Measurements from ENCODE around the gene FARP1.

FARP1 gene

DNA sequence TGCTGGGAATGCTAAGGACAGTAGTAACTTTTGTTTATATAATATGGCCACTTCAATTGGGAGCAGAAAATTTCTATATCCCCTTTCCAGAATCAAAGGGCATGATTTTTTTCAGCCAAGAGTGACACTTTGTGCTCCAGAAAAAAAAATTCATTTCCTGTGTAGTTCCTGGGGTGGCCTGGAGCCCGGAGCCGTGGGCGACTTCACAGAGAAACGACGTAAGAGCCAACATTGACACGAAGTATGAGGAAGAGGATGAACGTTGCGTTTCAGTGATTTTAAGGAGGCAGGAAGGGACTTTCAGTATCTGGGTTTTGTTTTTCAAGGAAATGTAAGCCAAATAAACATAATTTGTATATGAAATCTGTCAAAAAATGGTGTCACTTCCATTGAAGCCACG, 246.4 kb downstream of the FARP1 start:
- Histone ChIP-seq H3K9me3 (ENCODE audit: control insufficient read depth, insufficient read depth, low read length) (no peaks in the 10 kb centered on the region), H3K36me3 (ENCODE audit: control insufficient read depth, insufficient read depth, low read length) (peaks cover 7% of the 10 kb centered on the region; the same call in 1 of the 2 replicates), H3K4me3 (ENCODE audit: low read length) (no peak overlapping the region), H3K27ac (ENCODE audit: low read length) (no peak overlapping the region), H3K27me3 (ENCODE audit: control insufficient read depth, insufficient read depth, low read length) (no peaks in the 10 kb centered on the region), H3K4me1 (ENCODE audit: control insufficient read depth, insufficient read depth, low read length) (no peaks in the 10 kb centered on the region; the same call in 1 of the 2 replicates)
- DNase-seq (ENCODE audit: low read depth, low spot score): no peak
- WGBS (ENCODE audit: insufficient coverage, insufficient read length): 100% methylated on average over 2 of the region's 9 CpGs

DNA sequence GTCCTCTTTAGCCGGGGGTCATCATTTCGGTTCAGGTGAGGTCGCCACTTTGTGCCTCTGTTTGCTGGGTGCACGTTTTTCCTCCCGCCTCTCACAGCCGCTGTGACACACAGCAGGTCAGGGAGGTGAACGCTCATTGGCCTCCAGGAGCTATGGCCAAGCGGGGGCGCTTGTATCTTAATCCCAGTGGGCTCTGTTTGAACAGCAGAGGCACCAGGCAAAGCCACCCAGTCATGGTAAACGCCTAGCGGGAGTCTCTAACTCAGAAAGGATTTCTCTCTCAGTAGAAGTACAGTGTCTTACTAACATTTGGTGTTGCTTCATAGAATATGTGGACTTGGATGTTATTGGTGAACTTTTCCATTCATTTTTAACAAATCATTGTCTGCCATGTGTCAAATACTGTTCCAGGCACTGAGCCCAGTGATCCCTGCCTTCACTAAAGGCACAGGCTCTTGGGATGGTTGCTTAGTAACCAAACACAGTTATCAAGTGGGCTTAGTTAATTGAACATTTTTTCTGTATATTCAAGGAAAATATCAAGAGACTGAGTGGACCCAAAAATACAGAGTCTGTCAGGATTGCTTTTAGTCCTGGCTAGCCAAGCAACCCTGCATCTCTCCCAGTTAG, 247.3 kb downstream of the FARP1 start:
- Histone ChIP-seq H3K27ac (ENCODE audit: low read length) (no peak overlapping the region), H3K36me3 (ENCODE audit: control insufficient read depth, insufficient read depth, low read length) (peaks cover 7% of the 10 kb centered on the region; the same call in 1 of the 2 replicates), H3K9me3 (ENCODE audit: control insufficient read depth, insufficient read depth, low read length) (no peaks in the 10 kb centered on the region), H3K4me1 (ENCODE audit: control insufficient read depth, insufficient read depth, low read length) (no peaks in the 10 kb centered on the region; the same call in 1 of the 2 replicates), H3K4me3 (ENCODE audit: low read length) (no peak overlapping the region), H3K27me3 (ENCODE audit: control insufficient read depth, insufficient read depth, low read length) (no peaks in the 10 kb centered on the region)
- WGBS (ENCODE audit: insufficient coverage, insufficient read length): no CpG with 5 or more reads among the region's 11 CpGs
- no peak for DNase-seq (ENCODE audit: low read depth, low spot score)

DNA sequence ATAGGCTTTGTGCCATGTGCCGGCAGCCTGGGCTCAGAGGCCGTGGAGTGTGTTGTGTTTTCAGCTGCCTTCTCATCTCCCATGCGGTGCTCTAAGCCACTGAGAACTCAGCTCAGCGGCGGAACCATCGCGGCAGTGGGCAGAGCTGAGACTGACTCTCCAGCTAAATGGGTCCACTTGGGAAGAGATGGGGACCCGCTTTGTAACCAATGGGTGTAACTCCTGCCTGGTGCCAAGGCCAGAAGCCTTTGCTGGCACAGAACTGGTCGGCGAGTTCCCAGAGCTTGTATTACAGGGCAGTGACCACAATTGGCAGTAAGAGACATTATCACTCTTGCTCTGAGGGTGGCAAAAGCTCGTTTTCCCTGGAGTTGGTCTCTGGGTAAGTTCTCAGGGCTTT, 251.0 kb downstream of the FARP1 start:
- Histone ChIP-seq H3K9me3 (ENCODE audit: control insufficient read depth, insufficient read depth, low read length) (no peaks in the 10 kb centered on the region), H3K4me3 (ENCODE audit: low read length) (no peak overlapping the region), H3K27me3 (ENCODE audit: control insufficient read depth, insufficient read depth, low read length) (no peaks in the 10 kb centered on the region), H3K27ac (ENCODE audit: low read length) (no peak overlapping the region), H3K4me1 (ENCODE audit: control insufficient read depth, insufficient read depth, low read length) (0 out of 2 replicates have a peak, but pooled peaks cover 2% of the 10 kb centered on the region), H3K36me3 (ENCODE audit: control insufficient read depth, insufficient read depth, low read length) (no peaks in the 10 kb centered on the region; the same call in 1 of the 2 replicates)
- no CpG with 5 or more reads among the region's 11 CpGs for WGBS (ENCODE audit: insufficient coverage, insufficient read length)
- no peak for DNase-seq (ENCODE audit: low read depth, low spot score)

DNA sequence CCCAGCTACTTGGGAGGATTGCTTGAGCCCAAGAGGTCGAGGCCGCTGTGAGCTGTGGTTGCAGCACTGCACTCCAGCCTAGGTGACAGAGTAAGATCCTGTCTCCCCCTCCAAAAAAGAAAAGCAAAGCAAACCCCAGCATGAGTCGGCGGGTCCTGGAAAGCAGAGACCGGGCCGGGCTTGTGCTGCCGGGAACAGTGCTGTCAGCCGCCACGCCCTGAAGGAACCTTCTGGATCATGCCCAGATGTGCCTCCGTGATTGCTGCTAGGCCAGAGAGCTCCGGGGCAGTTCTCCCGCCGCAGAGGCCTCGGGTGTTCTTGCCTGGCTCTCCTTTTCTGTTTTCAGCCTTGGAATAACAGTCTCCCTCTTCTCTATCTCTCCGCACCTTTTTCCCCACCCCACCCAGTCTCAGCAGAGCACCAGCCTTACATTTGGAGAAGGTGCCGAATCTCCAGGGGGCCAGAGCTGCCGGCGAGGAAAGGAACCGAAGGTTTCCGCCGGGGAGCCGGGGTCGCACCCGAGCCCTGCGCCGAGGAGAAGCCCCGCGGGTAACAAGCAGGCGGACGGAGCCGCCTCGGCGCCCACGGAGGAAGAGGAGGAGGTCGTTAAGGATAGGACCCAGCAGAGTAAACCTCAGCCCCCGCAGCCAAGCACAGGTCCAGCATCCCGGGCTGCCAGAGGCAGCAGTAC, 252.1 kb downstream of the FARP1 start:
- no peak for DNase-seq (ENCODE audit: low read depth, low spot score)
- no CpG with 5 or more reads among the region's 37 CpGs for WGBS (ENCODE audit: insufficient coverage, insufficient read length)

DNA sequence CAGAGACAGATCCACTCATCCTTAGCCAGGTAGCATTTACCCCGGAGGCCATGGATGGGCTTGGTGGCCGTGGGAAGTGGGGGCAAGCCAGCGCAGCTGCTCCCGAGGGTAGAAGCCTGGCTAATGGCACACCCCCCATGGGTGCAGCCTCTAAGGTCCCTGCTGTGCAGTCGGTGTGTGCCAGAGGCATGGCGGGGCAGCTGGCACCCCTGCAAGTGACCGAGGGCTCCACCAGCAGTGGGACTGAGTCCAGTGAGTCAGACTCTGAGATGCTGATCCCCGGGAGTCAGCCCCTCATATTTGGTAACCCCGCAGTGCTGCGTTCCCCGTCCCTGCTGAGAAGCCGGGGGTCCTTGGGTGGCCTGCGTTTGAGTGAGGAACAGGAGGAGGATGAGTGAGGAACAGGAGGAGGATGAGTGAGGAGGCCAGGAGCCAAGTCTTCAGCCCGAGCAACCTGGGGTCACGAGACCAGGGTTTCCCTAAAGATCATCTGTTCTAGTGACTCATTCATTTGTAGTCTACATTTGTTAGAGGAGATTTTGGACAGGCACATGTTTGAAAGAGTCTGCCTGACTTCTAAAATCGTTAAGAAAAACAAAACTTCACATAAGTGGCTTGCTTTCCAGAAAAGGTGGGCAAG, 253.3 kb downstream of the FARP1 start:
- no peak overlapping the region for H3K4me3 ChIP-seq (ENCODE audit: low read length)
- H3K27me3 ChIP-seq (ENCODE audit: control insufficient read depth, insufficient read depth, low read length): no peaks in the 10 kb centered on the region
- WGBS (ENCODE audit: insufficient coverage, insufficient read length): no CpG with 5 or more reads among the region's 16 CpGs
- DNase-seq (ENCODE audit: low read depth, low spot score): no peak
- H3K9me3 ChIP-seq (ENCODE audit: control insufficient read depth, insufficient read depth, low read length): no peaks in the 10 kb centered on the region
- H3K4me1 ChIP-seq (ENCODE audit: control insufficient read depth, insufficient read depth, low read length): 0 out of 2 replicates have a peak, but pooled peaks cover 2% of the 10 kb centered on the region
- H3K36me3 ChIP-seq (ENCODE audit: control insufficient read depth, insufficient read depth, low read length): no peaks in the 10 kb centered on the region; the same call in 1 of the 2 replicates
- no peak overlapping the region for H3K27ac ChIP-seq (ENCODE audit: low read length)

More for the DNA sequence above, 252.1 kb downstream of the FARP1 start:
- Histone ChIP-seq H3K36me3 (ENCODE audit: control insufficient read depth, insufficient read depth, low read length) (no peaks in the 10 kb centered on the region; the same call in 1 of the 2 replicates), H3K27me3 (ENCODE audit: control insufficient read depth, insufficient read depth, low read length) (no peaks in the 10 kb centered on the region), H3K9me3 (ENCODE audit: control insufficient read depth, insufficient read depth, low read length) (no peaks in the 10 kb centered on the region), H3K27ac (ENCODE audit: low read length) (no peak overlapping the region), H3K4me1 (ENCODE audit: control insufficient read depth, insufficient read depth, low read length) (0 out of 2 replicates have a peak, but pooled peaks cover 2% of the 10 kb centered on the region), H3K4me3 (ENCODE audit: low read length) (no peak overlapping the region)

DNA sequence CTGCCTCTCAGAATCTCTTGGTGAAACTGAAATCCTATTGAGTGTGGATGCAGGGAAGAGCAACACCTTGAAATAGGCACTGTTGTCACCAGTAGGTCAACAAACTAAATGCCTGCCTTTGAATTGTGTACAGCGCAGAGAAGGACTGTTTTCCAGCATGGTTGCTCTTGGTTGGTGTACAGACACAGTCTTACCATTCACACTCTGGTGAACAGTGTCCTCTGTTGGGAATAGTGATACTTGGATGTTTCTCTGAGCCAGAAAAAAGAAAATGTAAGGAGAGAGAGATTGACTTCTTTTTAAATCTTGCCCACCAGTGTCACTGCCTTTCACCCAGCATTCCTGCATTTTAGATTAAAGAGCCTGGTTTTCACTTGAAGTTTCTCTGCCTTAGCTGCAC, 254.3 kb downstream of the FARP1 start:
- Histone ChIP-seq H3K9me3 (ENCODE audit: control insufficient read depth, insufficient read depth, low read length) (no peaks in the 10 kb centered on the region), H3K4me1 (ENCODE audit: control insufficient read depth, insufficient read depth, low read length) (0 out of 2 replicates have a peak, but pooled peaks cover 2% of the 10 kb centered on the region), H3K27ac (ENCODE audit: low read length) (no peak overlapping the region), H3K4me3 (ENCODE audit: low read length) (no peak overlapping the region), H3K36me3 (ENCODE audit: control insufficient read depth, insufficient read depth, low read length) (no peaks in the 10 kb centered on the region; the same call in 1 of the 2 replicates), H3K27me3 (ENCODE audit: control insufficient read depth, insufficient read depth, low read length) (no peaks in the 10 kb centered on the region)
- no peak for DNase-seq (ENCODE audit: low read depth, low spot score)
- no CpG with 5 or more reads among the region's 1 CpG for WGBS (ENCODE audit: insufficient coverage, insufficient read length)

DNA sequence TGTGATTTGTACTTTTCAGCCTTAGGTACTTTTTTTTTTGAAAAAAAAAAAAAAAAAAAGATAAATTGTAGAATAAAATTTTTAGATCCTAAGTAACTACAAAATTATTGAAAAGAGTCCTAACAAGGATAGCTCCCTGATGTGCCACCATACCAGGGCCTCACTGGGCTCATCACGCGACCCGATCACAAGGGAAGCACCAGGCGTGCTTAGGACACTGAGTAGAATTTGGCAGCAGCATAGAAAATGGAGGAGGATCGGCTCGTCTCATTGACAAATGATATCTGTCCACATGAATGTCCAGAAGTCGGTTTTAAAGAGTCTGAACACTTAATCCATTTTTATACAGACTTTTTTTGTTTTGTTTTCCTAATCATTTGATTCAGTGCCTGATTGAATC, 255.0 kb downstream of the FARP1 start:
- no peak for DNase-seq (ENCODE audit: low read depth, low spot score)
- WGBS (ENCODE audit: insufficient coverage, insufficient read length): no CpG with 5 or more reads among the region's 7 CpGs

DNA sequence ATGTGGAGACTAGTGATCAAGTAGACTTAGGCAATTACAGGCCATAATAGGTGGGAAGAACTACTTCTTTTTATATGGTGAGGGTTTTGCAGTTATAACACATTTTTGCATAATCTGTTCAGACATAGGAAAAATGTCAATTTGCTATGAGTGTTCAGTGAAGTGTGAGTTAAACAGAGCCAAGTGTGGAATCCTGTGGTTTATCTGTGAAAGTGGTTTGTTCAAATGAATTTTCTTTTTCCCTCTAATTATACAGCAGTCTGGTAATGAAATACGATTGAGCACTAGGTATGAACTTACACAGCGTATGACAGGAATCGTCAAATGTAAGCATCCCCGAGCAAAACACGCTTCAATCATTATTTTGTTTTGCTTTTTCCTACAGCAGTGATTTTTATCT, 255.7 kb downstream of the FARP1 start:
- DNase-seq (ENCODE audit: low read depth, low spot score): no peak
- Histone ChIP-seq H3K4me1 (ENCODE audit: control insufficient read depth, insufficient read depth, low read length) (0 out of 2 replicates have a peak, but pooled peaks cover 2% of the 10 kb centered on the region), H3K27ac (ENCODE audit: low read length) (no peak overlapping the region), H3K9me3 (ENCODE audit: control insufficient read depth, insufficient read depth, low read length) (no peaks in the 10 kb centered on the region), H3K36me3 (ENCODE audit: control insufficient read depth, insufficient read depth, low read length) (no peaks in the 10 kb centered on the region; the same call in 1 of the 2 replicates), H3K4me3 (ENCODE audit: low read length) (no peak overlapping the region), H3K27me3 (ENCODE audit: control insufficient read depth, insufficient read depth, low read length) (no peaks in the 10 kb centered on the region)
- no CpG with 5 or more reads among the region's 5 CpGs for WGBS (ENCODE audit: insufficient coverage, insufficient read length)

More for the DNA sequence above, 255.0 kb downstream of the FARP1 start:
- Histone ChIP-seq H3K4me1 (ENCODE audit: control insufficient read depth, insufficient read depth, low read length) (0 out of 2 replicates have a peak, but pooled peaks cover 2% of the 10 kb centered on the region), H3K4me3 (ENCODE audit: low read length) (no peak overlapping the region), H3K9me3 (ENCODE audit: control insufficient read depth, insufficient read depth, low read length) (no peaks in the 10 kb centered on the region), H3K27me3 (ENCODE audit: control insufficient read depth, insufficient read depth, low read length) (no peaks in the 10 kb centered on the region), H3K27ac (ENCODE audit: low read length) (no peak overlapping the region), H3K36me3 (ENCODE audit: control insufficient read depth, insufficient read depth, low read length) (no peaks in the 10 kb centered on the region; the same call in 1 of the 2 replicates)

DNA sequence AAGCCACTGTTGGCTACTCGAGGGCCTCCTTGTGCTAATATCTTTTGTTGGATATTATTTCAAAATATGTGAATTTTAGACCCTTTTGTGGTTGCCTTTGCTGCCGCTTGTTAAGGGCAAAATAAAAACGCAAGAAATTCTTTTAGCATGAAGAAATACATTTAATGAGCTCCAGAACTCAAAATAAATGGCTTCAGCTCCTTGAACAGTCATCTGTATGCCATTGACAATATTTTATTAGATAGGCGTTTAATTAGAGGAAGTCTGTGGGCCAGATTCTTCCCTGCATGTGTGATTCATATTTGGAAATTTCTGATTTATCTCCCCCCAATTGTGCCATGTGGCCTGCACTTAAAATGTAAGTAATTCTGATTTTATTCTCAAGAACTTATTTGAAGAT, 256.9 kb downstream of the FARP1 start:
- Histone ChIP-seq H3K4me3 (ENCODE audit: low read length) (no peak overlapping the region), H3K4me1 (ENCODE audit: control insufficient read depth, insufficient read depth, low read length) (0 out of 2 replicates have a peak, but pooled peaks cover 2% of the 10 kb centered on the region), H3K27me3 (ENCODE audit: control insufficient read depth, insufficient read depth, low read length) (no peaks in the 10 kb centered on the region), H3K9me3 (ENCODE audit: control insufficient read depth, insufficient read depth, low read length) (no peaks in the 10 kb centered on the region), H3K27ac (ENCODE audit: low read length) (no peak overlapping the region), H3K36me3 (ENCODE audit: control insufficient read depth, insufficient read depth, low read length) (peaks cover 2% of the 10 kb centered on the region; the same call in 1 of the 2 replicates)
- DNase-seq (ENCODE audit: low read depth, low spot score): no peak
- no CpG with 5 or more reads among the region's 4 CpGs for WGBS (ENCODE audit: insufficient coverage, insufficient read length)

DNA sequence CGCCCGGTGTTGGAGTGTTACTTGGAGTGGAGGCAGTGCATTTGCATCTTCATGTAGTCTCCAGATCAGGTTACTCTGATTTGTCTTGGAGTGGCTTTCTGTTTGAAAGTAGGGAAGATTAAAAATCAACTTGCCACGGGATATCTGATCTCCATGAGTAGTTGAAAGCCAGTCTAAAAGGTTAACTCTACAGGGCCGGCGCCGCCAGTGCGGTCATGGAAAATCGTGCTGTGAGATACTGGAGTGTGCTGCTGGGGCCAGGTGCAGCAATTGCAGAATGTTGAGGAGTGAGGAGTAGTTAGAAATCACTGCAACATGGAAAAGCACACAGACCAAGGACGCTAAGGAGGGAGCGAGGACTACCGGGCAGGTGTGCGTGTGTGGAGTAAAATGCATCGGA, 259.0 kb downstream of the FARP1 start:
- H3K4me1 ChIP-seq (ENCODE audit: control insufficient read depth, insufficient read depth, low read length): 0 out of 2 replicates have a peak, but pooled peaks cover 2% of the 10 kb centered on the region
- no peak overlapping the region for H3K4me3 ChIP-seq (ENCODE audit: low read length)
- DNase-seq (ENCODE audit: low read depth, low spot score): no peak
- WGBS (ENCODE audit: insufficient coverage, insufficient read length): no CpG with 5 or more reads among the region's 13 CpGs
- H3K9me3 ChIP-seq (ENCODE audit: control insufficient read depth, insufficient read depth, low read length): no peaks in the 10 kb centered on the region
- no peaks in the 10 kb centered on the region for H3K27me3 ChIP-seq (ENCODE audit: control insufficient read depth, insufficient read depth, low read length)
- H3K36me3 ChIP-seq (ENCODE audit: control insufficient read depth, insufficient read depth, low read length): peaks cover 2% of the 10 kb centered on the region; the same call in 1 of the 2 replicates
- H3K27ac ChIP-seq (ENCODE audit: low read length): no peak overlapping the region
